HL-60/S4 (cell line): ENCODE results near the gene PARP3.

Experiments used
- in situ Hi-C: fragments of 300-500 bp; cut with MboI; formaldehyde crosslinking; loops from 2 replicates; pipeline ENCODE4 v1.14.3; 2022; ENCODE audit warnings: low sequenced_read_pairs

PARP3 gene

GRCh38 chr3:51947215-51947900 lies 5.2 kb downstream of the PARP3 start:
- in situ Hi-C loops, result no loop called here

GRCh38 chr3:51948016-51948580 lies 5.9 kb downstream of the PARP3 start:
- in situ Hi-C loops, result no loop called here

- in situ Hi-C loops, result no loop called here
These were observed 7.0 kb downstream of the PARP3 start for GRCh38 chr3:51949121-51949520.

GRCh38 chr3:51950899-51951298 lies 8.7 kb downstream of the PARP3 start:
- in situ Hi-C loops, result no loop called here

GRCh38 chr3:51953445-51953844 lies 11.3 kb downstream of the PARP3 start:
- in situ Hi-C loops, result no loop called here

GRCh38 chr3:51954105-51954504 lies 11.9 kb downstream of the PARP3 start:
- in situ Hi-C loops, result no loop called here

GRCh38 chr3:51954713-51955112 lies 12.6 kb downstream of the PARP3 start:
- in situ Hi-C loops, result no loop called here

- in situ Hi-C loops, result no loop called here
These were observed 13.2 kb downstream of the PARP3 start, which contains the start of gene GPR62 for GRCh38 chr3:51955175-51955892. TSS of gene GPR62 (plus strand) at chr3:51955381. CDS start at chr3:51955653, 272 bp downstream.

- in situ Hi-C loops, result no loop called here
These were observed 14.0 kb downstream of the PARP3 start for GRCh38 chr3:51955893-51956770.

- in situ Hi-C loops, result no loop called here
These were observed 15.5 kb downstream of the PARP3 start for GRCh38 chr3:51957520-51958205.

- in situ Hi-C loops, result no loop called here
These were observed 16.7 kb downstream of the PARP3 start for GRCh38 chr3:51958603-51959521.

GRCh38 chr3:51959651-51960050 lies 17.5 kb downstream of the PARP3 start:
- in situ Hi-C loops, result no loop called here

- in situ Hi-C loops, result no loop called here
These were observed 18.2 kb downstream of the PARP3 start for GRCh38 chr3:51960386-51960785.

GRCh38 chr3:51961011-51961410 lies 18.8 kb downstream of the PARP3 start:
- in situ Hi-C loops, result no loop called here

- in situ Hi-C loops, result no loop called here
These were observed 19.7 kb downstream of the PARP3 start for GRCh38 chr3:51961602-51962569.

- in situ Hi-C loops, result no loop called here
These were observed 20.8 kb downstream of the PARP3 start for GRCh38 chr3:51962854-51963530.

GRCh38 chr3:51963951-51964451 lies 21.8 kb downstream of the PARP3 start:
- in situ Hi-C loops, result no loop called here

- in situ Hi-C loops, result no loop called here
These were observed 22.4 kb downstream of the PARP3 start for GRCh38 chr3:51964521-51964920.
